ENCODE measurements around the gene IGSF10.

DNA sequence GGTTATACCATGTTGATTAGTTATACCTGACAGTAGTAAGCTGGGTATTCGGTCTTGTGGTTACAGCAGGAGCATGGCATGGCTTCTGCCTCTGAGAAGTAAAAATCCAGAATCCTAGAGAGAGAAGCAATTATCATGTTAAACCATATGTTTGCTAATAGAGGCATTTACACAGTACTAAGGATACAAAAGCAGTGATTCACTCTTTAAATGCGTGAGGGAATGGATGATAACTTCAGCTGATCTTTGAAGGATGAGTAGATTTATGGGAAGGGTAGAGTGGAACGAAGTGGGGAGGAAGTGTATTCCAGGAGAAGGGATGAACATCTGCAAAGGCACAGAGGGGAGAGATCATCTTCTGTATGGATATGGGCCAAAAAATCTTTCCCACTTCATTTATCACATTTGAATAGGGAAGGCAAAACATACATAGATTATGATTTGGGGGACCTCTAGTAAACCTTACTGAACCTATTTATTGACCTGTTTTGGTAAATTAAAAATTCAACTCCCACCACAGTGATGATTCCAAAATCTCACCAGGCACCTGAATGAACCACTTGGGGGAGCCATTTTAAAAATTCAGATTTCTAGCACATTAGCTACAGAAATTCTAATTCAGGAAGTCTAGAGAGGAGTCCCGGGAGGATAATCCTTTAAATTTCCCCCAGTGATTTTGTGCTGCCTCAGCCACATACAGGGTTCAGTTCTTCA is 35.1 kb downstream of the IGSF10 start:
- TF ChIP-seq, protein P1, sequence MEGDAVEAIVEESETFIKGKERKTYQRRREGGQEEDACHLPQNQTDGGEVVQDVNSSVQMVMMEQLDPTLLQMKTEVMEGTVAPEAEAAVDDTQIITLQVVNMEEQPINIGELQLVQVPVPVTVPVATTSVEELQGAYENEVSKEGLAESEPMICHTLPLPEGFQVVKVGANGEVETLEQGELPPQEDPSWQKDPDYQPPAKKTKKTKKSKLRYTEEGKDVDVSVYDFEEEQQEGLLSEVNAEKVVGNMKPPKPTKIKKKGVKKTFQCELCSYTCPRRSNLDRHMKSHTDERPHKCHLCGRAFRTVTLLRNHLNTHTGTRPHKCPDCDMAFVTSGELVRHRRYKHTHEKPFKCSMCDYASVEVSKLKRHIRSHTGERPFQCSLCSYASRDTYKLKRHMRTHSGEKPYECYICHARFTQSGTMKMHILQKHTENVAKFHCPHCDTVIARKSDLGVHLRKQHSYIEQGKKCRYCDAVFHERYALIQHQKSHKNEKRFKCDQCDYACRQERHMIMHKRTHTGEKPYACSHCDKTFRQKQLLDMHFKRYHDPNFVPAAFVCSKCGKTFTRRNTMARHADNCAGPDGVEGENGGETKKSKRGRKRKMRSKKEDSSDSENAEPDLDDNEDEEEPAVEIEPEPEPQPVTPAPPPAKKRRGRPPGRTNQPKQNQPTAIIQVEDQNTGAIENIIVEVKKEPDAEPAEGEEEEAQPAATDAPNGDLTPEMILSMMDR (IDR thresholded peaks at IDR 0.05 in 4 of 5, conservative IDR thresholded peaks at IDR 0.05 in 1 of 5): no peak
- no peak for TF ChIP-seq POLR2A (IDR thresholded peaks at IDR 0.05)
